ENCODE results near the gene KLF18.

- TF ChIP-seq POLR2AphosphoS5 (IDR thresholded peaks at IDR 0.05; ENCODE audit: insufficient read depth, low read depth, low read length), result no peak
- no peak for TF ChIP-seq CTCF (IDR thresholded peaks at IDR 0.05; ENCODE audit: extremely low read depth in 1 of 2, insufficient read depth in 1 of 2, low read depth in 1 of 2, low read length in 2 of 2)
- no peak for TF ChIP-seq POLR2A (IDR thresholded peaks at IDR 0.05; ENCODE audit: low read depth, low read length)
Measured at GRCh38 chr1:44110916-44111315, 30.5 kb downstream of the KLF18 start.

Data from endothelial cell of umbilical vein (primary cell).